Measurements from ENCODE around the gene NOTUM.
A peak's percentile ranks its signal among the peaks of the same experiment; 100 is the strongest.
"Not testable (repeated sequence)": the region's sequence is repeated elsewhere in the genome, so short reads cannot be mapped to it uniquely, and the experiment has no call there.

Gene NOTUM

DNA sequence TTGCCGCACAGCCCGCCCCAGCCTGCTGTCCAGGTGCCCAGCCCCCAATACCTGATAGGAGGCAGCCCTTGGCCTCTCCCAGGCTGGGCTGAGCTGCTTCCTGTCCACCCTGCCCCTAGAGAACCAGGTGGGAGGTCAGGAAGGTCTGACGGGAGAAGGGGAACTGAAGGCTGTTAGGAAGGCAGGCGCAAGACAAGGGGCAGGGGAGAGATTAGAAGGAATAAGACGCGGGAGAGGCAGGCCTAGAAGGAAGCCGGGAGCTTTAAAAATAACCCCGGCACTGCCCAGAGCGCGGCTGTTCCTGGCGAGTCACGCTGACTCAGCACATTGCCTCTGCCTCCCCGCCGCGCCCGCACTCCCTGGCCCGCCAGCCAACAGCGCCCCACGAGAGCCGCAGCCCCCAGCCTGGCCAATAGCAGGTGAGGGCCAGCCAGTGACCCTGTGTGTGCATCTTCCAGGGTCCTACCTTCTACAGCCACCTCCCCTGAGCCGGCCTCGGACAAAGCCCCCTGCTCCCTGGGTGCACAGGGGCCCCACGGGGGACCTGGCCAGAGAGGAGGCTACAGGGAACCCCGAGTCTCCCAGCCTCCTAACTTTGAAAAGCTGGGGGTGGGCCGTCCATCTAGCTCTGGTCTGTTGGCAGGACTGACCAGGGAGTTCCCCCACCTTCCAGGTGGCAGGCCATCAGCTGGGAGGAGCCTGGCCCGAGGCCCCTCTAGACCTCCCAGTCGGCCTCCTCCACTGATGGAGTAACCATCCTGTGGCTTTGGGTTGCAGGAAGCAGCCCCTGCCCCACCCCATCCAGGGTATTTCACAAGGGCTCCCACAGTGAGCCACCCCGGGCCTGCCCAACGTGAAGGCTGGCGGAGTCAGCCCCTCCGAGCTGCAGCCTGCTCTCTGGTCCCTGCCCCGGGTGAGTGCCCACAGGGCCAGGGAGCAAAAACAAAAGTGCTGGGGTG lies 37.4 kb downstream of the NOTUM start:
- Mint-ChIP-seq H3K27ac (peak overlapping the region; percentile 74), H3K36me3 (ENCODE audit: low read depth) (peaks cover 46% of the 10 kb centered on the region), H3K4me3 (no peak overlapping the region), H3K4me1 (ENCODE audit: low read depth) (peaks cover 33% of the 10 kb centered on the region), H3K27me3 (no peaks in the 10 kb centered on the region), H3K9me3 (no peaks in the 10 kb centered on the region)
- DNase-seq, result no peak

DNA sequence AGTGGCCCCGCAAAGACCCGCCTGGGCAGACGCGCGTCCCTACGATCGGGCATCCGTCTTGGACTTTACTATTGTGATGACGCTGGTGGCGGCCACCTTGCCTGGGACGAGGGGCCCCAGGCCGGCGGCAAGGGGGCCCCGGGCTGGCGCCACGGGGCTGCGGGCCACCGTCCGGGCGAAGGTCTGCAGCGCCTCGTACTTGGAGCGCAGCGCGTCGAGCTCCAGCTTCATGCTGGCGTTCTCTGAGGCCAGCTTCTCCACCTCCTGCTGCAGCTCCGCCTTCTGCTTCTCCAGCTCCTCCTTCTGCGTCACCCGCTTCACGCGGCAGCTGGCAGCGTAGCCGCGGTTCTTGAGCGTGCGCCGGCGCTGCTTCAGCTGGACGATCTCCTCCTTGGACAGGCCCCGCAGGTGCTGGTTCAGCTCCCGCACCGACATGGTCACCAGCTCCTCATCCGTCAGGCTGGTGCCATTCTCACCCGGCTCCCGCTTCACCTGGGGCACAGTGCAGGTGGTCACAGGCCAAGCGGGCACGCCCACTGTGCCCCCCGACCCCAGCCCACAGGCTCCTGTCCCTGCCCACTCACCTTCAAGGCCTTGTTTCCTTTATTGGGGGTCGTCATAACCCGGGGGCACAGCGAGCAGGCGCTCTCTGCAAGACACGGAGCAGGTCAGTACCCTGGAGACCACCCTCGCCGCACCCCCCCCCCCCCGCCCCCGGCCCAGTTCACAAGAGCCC lies 38.3 kb downstream of the NOTUM start:
- Mint-ChIP-seq H3K4me3 (no peak overlapping the region), H3K4me1 (ENCODE audit: low read depth) (peaks cover 37% of the 10 kb centered on the region), H3K36me3 (ENCODE audit: low read depth) (peaks cover 49% of the 10 kb centered on the region), H3K9me3 (no peaks in the 10 kb centered on the region), H3K27ac (peak overlapping the region; percentile 37), H3K27me3 (no peaks in the 10 kb centered on the region)
- no peak for DNase-seq

GRCh38 chr17:81921996-81922565 lies 38.9 kb downstream of the NOTUM start:
- no peak overlapping the region for H3K4me3 Mint-ChIP-seq
- no peak for DNase-seq
- H3K9me3 Mint-ChIP-seq, result no peaks in the 10 kb centered on the region
- no peak overlapping the region for H3K27ac Mint-ChIP-seq
- peaks cover 53% of the 10 kb centered on the region for H3K36me3 Mint-ChIP-seq (ENCODE audit: low read depth)
- H3K27me3 Mint-ChIP-seq, result no peaks in the 10 kb centered on the region
- peaks cover 41% of the 10 kb centered on the region for H3K4me1 Mint-ChIP-seq (ENCODE audit: low read depth)

GRCh38 chr17:81921537-81921862 lies 39.5 kb downstream of the NOTUM start:
- no peak overlapping the region for H3K27ac Mint-ChIP-seq
- no peak overlapping the region for H3K4me3 Mint-ChIP-seq
- H3K27me3 Mint-ChIP-seq, result no peaks in the 10 kb centered on the region
- no peaks in the 10 kb centered on the region for H3K9me3 Mint-ChIP-seq
- H3K4me1 Mint-ChIP-seq (ENCODE audit: low read depth), result peaks cover 46% of the 10 kb centered on the region
- no peak for DNase-seq
- H3K36me3 Mint-ChIP-seq (ENCODE audit: low read depth), result peaks cover 55% of the 10 kb centered on the region

GRCh38 chr17:81920612-81921536 lies 40.1 kb downstream of the NOTUM start:
- H3K4me1 Mint-ChIP-seq (ENCODE audit: low read depth), result peaks cover 46% of the 10 kb centered on the region
- no peaks in the 10 kb centered on the region for H3K27me3 Mint-ChIP-seq
- peaks cover 55% of the 10 kb centered on the region for H3K36me3 Mint-ChIP-seq (ENCODE audit: low read depth)
- no peak overlapping the region for H3K4me3 Mint-ChIP-seq
- DNase-seq, result no peak
- no peak overlapping the region for H3K27ac Mint-ChIP-seq
- H3K9me3 Mint-ChIP-seq, result no peaks in the 10 kb centered on the region

DNA sequence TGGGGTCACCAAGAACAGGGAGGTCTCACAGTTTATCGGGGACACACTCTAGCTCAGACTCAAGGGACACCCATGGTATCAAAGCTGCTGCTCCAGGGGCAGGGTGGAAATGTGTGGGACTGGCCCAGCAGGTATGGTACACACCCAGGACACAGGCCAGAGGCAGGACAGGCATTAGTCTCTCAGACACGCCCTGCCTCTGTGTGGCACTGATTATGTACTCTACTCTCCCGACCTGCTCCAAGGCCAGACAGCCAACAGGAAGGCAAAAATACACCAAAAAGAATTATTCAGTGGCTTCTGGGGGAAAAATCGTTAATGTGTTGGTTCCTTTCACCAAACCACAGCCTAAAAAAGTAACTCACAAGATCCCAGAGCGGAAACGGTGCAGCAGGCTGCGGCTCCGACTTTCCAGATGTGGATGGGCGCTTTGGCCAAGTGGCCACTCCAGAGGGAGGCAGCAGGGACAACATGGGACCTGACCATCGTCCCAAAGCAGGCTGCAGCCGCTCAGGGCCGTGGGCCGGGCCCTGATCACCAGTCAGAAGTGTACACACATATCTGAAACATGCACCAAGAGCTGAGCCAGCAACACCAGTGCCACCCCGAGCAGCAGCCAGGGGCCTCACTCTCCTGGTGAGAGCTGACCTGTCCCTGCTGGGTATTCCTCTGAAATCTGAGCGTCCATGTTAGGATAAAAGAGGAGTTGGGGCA lies 42.0 kb downstream of the NOTUM start:
- Mint-ChIP-seq H3K27me3 (no peaks in the 10 kb centered on the region), H3K27ac (peak overlapping the region; percentile 87), H3K36me3 (ENCODE audit: low read depth) (peaks cover 74% of the 10 kb centered on the region), H3K9me3 (no peaks in the 10 kb centered on the region), H3K4me1 (ENCODE audit: low read depth) (peaks cover 38% of the 10 kb centered on the region), H3K4me3 (no peak overlapping the region)
- DNase-seq, result no peak

DNA sequence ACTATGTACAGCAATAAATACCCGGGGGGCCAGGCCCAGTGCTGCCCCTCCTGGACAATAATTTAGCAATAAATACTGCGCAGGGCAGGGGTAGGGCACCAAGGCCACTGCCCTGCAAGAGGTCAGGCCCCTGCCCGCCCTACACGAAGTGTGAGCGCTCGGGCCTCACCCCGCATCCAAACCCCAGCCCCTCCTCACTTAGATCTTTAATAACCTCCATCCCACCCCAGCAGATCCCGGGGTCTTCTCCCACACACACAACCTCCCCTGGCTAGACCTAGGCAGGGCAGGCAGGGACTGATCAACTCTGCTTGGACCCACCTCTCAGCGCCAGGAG lies 42.7 kb downstream of the NOTUM start:
- Mint-ChIP-seq H3K4me3 (peak overlapping the region; percentile 82), H3K36me3 (ENCODE audit: low read depth) (peaks cover 81% of the 10 kb centered on the region), H3K27ac (peak overlapping the region; percentile 87), H3K4me1 (ENCODE audit: low read depth) (peaks cover 38% of the 10 kb centered on the region)
- H3K9me3 Mint-ChIP-seq, DNase-seq, H3K27me3 Mint-ChIP-seq: not testable (repeated sequence)

DNA sequence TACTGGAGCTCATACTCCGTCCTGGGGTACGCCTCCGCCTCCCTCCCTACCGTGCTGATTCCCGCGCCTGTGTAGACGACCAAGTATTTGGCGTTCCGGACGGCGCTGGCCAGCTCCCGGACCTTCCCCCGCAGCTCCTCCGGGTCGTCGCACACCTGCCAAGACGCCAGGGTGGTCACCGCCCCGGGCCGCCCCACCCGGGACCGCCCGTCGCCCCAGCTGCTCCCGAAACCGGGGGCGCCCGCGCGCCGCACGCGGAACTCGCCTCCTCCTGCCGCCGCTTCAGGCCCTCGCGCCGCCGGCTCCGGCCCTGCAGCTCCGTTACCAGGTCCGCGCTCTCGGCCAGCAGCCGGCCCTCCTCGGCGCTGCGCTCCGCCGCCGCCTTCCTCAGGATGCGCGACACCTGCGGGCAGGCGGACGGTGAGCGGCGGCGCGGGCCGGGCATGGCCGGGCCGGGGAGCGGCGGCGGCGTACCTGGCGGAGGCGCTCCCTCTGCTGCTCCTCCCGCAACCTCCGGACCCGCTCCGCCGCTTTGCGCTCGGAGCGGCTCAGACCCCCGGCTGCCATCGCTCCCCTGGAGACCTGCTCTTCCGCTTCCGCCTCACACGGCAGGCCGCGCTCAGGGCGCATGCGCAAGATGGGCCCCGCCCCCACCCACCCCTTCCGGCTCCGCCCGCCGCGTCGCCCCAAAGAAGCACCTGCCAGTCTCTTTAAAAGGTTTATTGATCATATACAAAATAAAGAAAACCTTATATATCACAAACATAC lies 43.2 kb downstream of the NOTUM start, which contains the start of gene SIRT7:
SIRT7 (minus strand) TSS at position 612 of the 768 bp plus-strand sequence; CDS start at position 567, 45 bp downstream.
- Mint-ChIP-seq H3K9me3 (no peaks in the 10 kb centered on the region), H3K4me3 (peak within 1 kb of the TSS; percentile 82), H3K4me1 (ENCODE audit: low read depth) (peaks cover 40% of the 10 kb centered on the region), H3K27me3 (no peaks in the 10 kb centered on the region), H3K36me3 (ENCODE audit: low read depth) (peaks cover 84% of the 10 kb centered on the region), H3K27ac (peak within 1 kb of the TSS; percentile 87)
- DNase-seq, result peak; percentile 87

GRCh38 chr17:81916234-81917001 lies 44.6 kb downstream of the NOTUM start:
- Mint-ChIP-seq H3K27ac (peak overlapping the region; percentile 86), H3K4me1 (ENCODE audit: low read depth) (peaks cover 42% of the 10 kb centered on the region), H3K4me3 (peak overlapping the region; percentile 82), H3K27me3 (no peaks in the 10 kb centered on the region), H3K9me3 (no peaks in the 10 kb centered on the region), H3K36me3 (ENCODE audit: low read depth) (peaks cover 88% of the 10 kb centered on the region)
- DNase-seq, result no peak

DNA sequence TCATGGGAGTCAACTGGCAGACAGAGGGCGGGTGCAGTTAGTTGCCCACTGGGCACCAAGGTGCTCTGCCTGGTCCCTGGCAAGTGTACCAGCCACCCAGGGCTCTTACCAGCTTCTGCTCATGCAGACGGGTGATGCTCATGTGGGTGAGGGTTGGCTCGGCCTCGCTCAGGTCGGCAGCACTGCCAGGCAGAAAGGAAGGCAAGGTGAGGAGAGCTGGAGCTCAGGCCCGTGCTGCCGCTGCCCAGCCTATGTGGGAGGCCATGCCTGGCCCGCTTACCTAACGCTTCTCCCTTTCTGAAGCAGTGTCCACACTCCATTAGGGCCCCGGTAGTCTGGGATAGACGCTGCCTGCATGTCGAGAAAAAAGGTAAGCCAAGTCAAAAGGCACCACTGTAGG lies 45.7 kb downstream of the NOTUM start:
- Mint-ChIP-seq H3K27me3 (no peaks in the 10 kb centered on the region), H3K4me3 (no peak overlapping the region), H3K27ac (peak overlapping the region; percentile 2), H3K36me3 (ENCODE audit: low read depth) (peaks cover 80% of the 10 kb centered on the region), H3K4me1 (ENCODE audit: low read depth) (peaks cover 44% of the 10 kb centered on the region), H3K9me3 (no peaks in the 10 kb centered on the region)
- DNase-seq, result no peak

GRCh38 chr17:81914103-81914850 lies 46.7 kb downstream of the NOTUM start:
- Mint-ChIP-seq H3K9me3 (no peaks in the 10 kb centered on the region), H3K27me3 (no peaks in the 10 kb centered on the region), H3K27ac (no peak overlapping the region), H3K4me1 (ENCODE audit: low read depth) (peaks cover 49% of the 10 kb centered on the region), H3K36me3 (ENCODE audit: low read depth) (peaks cover 71% of the 10 kb centered on the region), H3K4me3 (no peak overlapping the region)
- DNase-seq, result no peak

All from activated T-cell treated with anti-CD3 and anti-CD28 coated beads, Interleukin-2, amount 50 U/mL, for 24 hours (primary cell).